ENCODE data around the gene OSER1.
"Not testable (repeated sequence)": the region's sequence is repeated elsewhere in the genome, so short reads cannot be mapped to it uniquely, and the experiment has no call there.

The OSER1 gene

GRCh38 chr20:44245977-44246376 is 35.4 kb upstream of the OSER1 start:
- Histone ChIP-seq H3K4me2 (ENCODE audit: low read length) (no peak overlapping the region), H3K4me1 (ENCODE audit: control insufficient read depth, low read length) (no peaks in the 10 kb centered on the region), H3K27me3 (ENCODE audit: control insufficient read depth, low read length) (no peaks in the 10 kb centered on the region), H3K9me2 (replicated peaks; ENCODE audit: control insufficient read depth, low read length) (no peaks in the 10 kb centered on the region), H3K27ac (ENCODE audit: low read depth, low read length) (no peak overlapping the region), H3K79me2 (ENCODE audit: control insufficient read depth, low read length) (no peaks in the 10 kb centered on the region), H3K4me3 (ENCODE audit: low read length) (no peak overlapping the region), H3F3A (ENCODE audit: control insufficient read depth, insufficient read depth) (no peaks in the 10 kb centered on the region), H3K36me3 (ENCODE audit: control insufficient read depth, low read length) (no peaks in the 10 kb centered on the region), H3K9me3 (ENCODE audit: control insufficient read depth, insufficient read depth, low read length) (no peaks in the 10 kb centered on the region), H4K20me1 (ENCODE audit: control insufficient read depth, insufficient read depth, low read depth, low read length) (no peaks in the 10 kb centered on the region)
- TF ChIP-seq EZH2phosphoT487 (IDR thresholded peaks at IDR 0.05; ENCODE audit: borderline replicate concordance, low read length) = no peak
- TF ChIP-seq CTCF (IDR thresholded peaks at IDR 0.05; ENCODE audit: low read depth, low read length, poor library complexity, severe bottlenecking) = no peak

GRCh38 chr20:44241796-44242195 is 31.2 kb upstream of the OSER1 start:
- no peak overlapping the region for H3K4me3 ChIP-seq (ENCODE audit: low read length)
- no peaks in the 10 kb centered on the region for H3K79me2 ChIP-seq (ENCODE audit: control insufficient read depth, low read length)
- no peaks in the 10 kb centered on the region for H3K9me3 ChIP-seq (ENCODE audit: control insufficient read depth, insufficient read depth, low read length)
- H3K36me3 ChIP-seq (ENCODE audit: control insufficient read depth, low read length) = no peaks in the 10 kb centered on the region
- H3K4me2 ChIP-seq (ENCODE audit: low read length) = no peak overlapping the region
- no peak overlapping the region for H3K27ac ChIP-seq (ENCODE audit: low read depth, low read length)
- no peaks in the 10 kb centered on the region for H3K27me3 ChIP-seq (ENCODE audit: control insufficient read depth, low read length)
- no peaks in the 10 kb centered on the region for H3K4me1 ChIP-seq (ENCODE audit: control insufficient read depth, low read length)
- H3K9me2 ChIP-seq (replicated peaks; ENCODE audit: control insufficient read depth, low read length) = no peaks in the 10 kb centered on the region
- TF ChIP-seq EZH2phosphoT487 (IDR thresholded peaks at IDR 0.05; ENCODE audit: borderline replicate concordance, low read length) (no peak), CTCF (IDR thresholded peaks at IDR 0.05; ENCODE audit: low read depth, low read length, poor library complexity, severe bottlenecking) (no peak)
- H4K20me1 ChIP-seq (ENCODE audit: control insufficient read depth, insufficient read depth, low read depth, low read length) = no peaks in the 10 kb centered on the region
- no peaks in the 10 kb centered on the region for H3F3A ChIP-seq (ENCODE audit: control insufficient read depth, insufficient read depth)

- not testable (repeated sequence) for H3K4me3 ChIP-seq (ENCODE audit: low read length); H3K27me3 ChIP-seq (ENCODE audit: control insufficient read depth, low read length); H3K9me2 ChIP-seq (replicated peaks; ENCODE audit: control insufficient read depth, low read length); H3K79me2 ChIP-seq (ENCODE audit: control insufficient read depth, low read length); H3F3A ChIP-seq (ENCODE audit: control insufficient read depth, insufficient read depth); H3K27ac ChIP-seq (ENCODE audit: low read depth, low read length); H3K9me3 ChIP-seq (ENCODE audit: control insufficient read depth, insufficient read depth, low read length); H4K20me1 ChIP-seq (ENCODE audit: control insufficient read depth, insufficient read depth, low read depth, low read length); H3K4me1 ChIP-seq (ENCODE audit: control insufficient read depth, low read length); H3K4me2 ChIP-seq (ENCODE audit: low read length); H3K36me3 ChIP-seq (ENCODE audit: control insufficient read depth, low read length)
These were observed 26.3 kb upstream of the OSER1 start for GRCh38 chr20:44236840-44237239.

- H3F3A ChIP-seq (ENCODE audit: control insufficient read depth, insufficient read depth) = no peaks in the 10 kb centered on the region
- H3K4me1 ChIP-seq (ENCODE audit: control insufficient read depth, low read length) = no peaks in the 10 kb centered on the region
- H3K27ac ChIP-seq (ENCODE audit: low read depth, low read length) = no peak overlapping the region
- no peaks in the 10 kb centered on the region for H3K27me3 ChIP-seq (ENCODE audit: control insufficient read depth, low read length)
- no peak overlapping the region for H3K4me2 ChIP-seq (ENCODE audit: low read length)
- no peaks in the 10 kb centered on the region for H3K79me2 ChIP-seq (ENCODE audit: control insufficient read depth, low read length)
- H3K4me3 ChIP-seq (ENCODE audit: low read length) = no peak overlapping the region
- no peaks in the 10 kb centered on the region for H4K20me1 ChIP-seq (ENCODE audit: control insufficient read depth, insufficient read depth, low read depth, low read length)
- H3K36me3 ChIP-seq (ENCODE audit: control insufficient read depth, low read length) = no peaks in the 10 kb centered on the region
- TF ChIP-seq EZH2phosphoT487 (IDR thresholded peaks at IDR 0.05; ENCODE audit: borderline replicate concordance, low read length) (no peak), CTCF (IDR thresholded peaks at IDR 0.05; ENCODE audit: low read depth, low read length, poor library complexity, severe bottlenecking) (no peak)
- no peaks in the 10 kb centered on the region for H3K9me2 ChIP-seq (replicated peaks; ENCODE audit: control insufficient read depth, low read length)
- H3K9me3 ChIP-seq (ENCODE audit: control insufficient read depth, insufficient read depth, low read length) = no peaks in the 10 kb centered on the region
These were observed 25.1 kb upstream of the OSER1 start for GRCh38 chr20:44235702-44236101.
